KMS-11 (cell line): ENCODE data around the gene TREML4.

Experiments used
- H2AFZ ChIP-seq: fragments of 200-600 bp; sonication (generic); 2 replicates; pipeline ENCODE4 v1.6.1; 2016; ENCODE audit warnings: antibody characterized with exemption, mixed run types, low read depth
- H3K27ac ChIP-seq: fragments of 200-600 bp; sonication (generic); 2 replicates; pipeline ENCODE4 v1.6.1; 2016; ENCODE audit warnings: mild to moderate bottlenecking, mixed run types
- H3K27me3 ChIP-seq: fragments of 200-600 bp; sonication (generic); 2 replicates; pipeline ENCODE4 v1.6.1; 2017; ENCODE audit warnings: mild to moderate bottlenecking, low read depth, mixed run types, moderate library complexity; ENCODE audit not compliant: insufficient read depth
- H3K36me3 ChIP-seq: fragments of 200-600 bp; sonication (generic); 2 replicates; pipeline ENCODE4 v1.6.1; 2017; ENCODE audit warnings: mild to moderate bottlenecking, mixed run types; ENCODE audit not compliant: insufficient read depth
- H3K4me1 ChIP-seq: fragments of 200-600 bp; sonication (generic); 2 replicates; pipeline ENCODE4 v1.6.1; 2016; ENCODE audit warnings: mild to moderate bottlenecking, low read depth, mixed run types; ENCODE audit not compliant: poor library complexity, severe bottlenecking
- H3K4me2 ChIP-seq: fragments of 200-600 bp; sonication (generic); 2 replicates; pipeline ENCODE4 v1.7.0; 2016; ENCODE audit warnings: mild to moderate bottlenecking, mixed run types
- H3K4me3 ChIP-seq: fragments of 200-600 bp; sonication (generic); IDR thresholded peaks from 2 replicates; pipeline ENCODE4 v1.6.1; 2017; ENCODE audit warnings: low read depth, low read length, mixed read lengths; ENCODE audit not compliant: insufficient read depth
- H3K79me2 ChIP-seq: fragments of 200-600 bp; sonication (generic); 2 replicates; pipeline ENCODE4 v1.6.1; 2016; ENCODE audit warnings: low read depth, mixed run types; ENCODE audit not compliant: insufficient read depth
- H3K9ac ChIP-seq: fragments of 200-600 bp; sonication (generic); 2 replicates; pipeline ENCODE4 v1.6.1; 2016; ENCODE audit warnings: mild to moderate bottlenecking, mixed run types
- H4K20me1 ChIP-seq: fragments of 200-600 bp; sonication (generic); 2 replicates; pipeline ENCODE4 v1.6.1; 2016; ENCODE audit warnings: mild to moderate bottlenecking, mixed run types; ENCODE audit not compliant: insufficient read depth
- TF ChIP-seq, protein P1 (sequence below): fragments of 200-600 bp; sonication (generic); conservative IDR thresholded peaks from 2 replicates; pipeline ENCODE4 v1.6.1; 2017; ENCODE audit warnings: low read depth, mild to moderate bottlenecking, antibody characterized with exemption, low read length, moderate library complexity, mixed read lengths

Gene TREML4

DNA sequence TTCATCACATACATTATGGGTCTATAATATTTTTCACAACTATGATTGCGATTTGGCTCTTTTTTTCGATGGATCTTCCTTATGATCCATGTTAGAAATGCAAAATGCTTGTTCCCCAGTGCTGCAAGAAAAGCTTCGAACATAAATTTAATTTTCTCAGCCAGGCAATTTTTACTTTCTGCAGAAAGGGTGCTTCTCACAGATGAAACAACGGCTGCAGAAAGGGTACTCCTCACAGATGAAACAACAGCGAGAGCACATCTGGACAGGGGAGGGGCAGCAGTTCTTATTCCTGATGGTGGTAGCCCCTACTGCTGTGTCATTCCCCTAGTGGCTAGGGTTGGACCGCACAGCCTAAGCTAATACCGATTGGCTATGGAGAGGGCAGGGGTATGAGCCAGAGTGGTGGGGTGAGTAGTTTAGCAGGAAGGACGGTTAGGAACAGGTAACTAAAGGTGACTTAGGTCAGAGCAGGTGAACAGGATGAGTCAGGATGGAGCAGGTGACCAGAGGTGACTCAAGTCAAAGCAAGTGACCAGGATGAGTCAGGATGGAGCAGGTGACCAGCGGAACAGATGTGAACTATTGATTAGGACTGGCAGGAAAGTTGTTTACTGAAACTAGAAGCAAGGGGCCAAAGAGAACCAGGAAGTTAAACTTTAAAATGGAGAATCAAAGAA is 13.4 kb upstream of the TREML4 start:
- Histone ChIP-seq H3K4me1 (no peaks in the 10 kb centered on the region), H3K9ac (no peak overlapping the region), H3K27ac (no peak overlapping the region), H2AFZ (no peak overlapping the region), H3K4me2 (no peak overlapping the region), H3K36me3 (no peaks in the 10 kb centered on the region), H3K79me2 (no peaks in the 10 kb centered on the region), H3K4me3 (no peak overlapping the region), H4K20me1 (no peaks in the 10 kb centered on the region), H3K27me3 (no peaks in the 10 kb centered on the region)
- TF ChIP-seq, protein P1, sequence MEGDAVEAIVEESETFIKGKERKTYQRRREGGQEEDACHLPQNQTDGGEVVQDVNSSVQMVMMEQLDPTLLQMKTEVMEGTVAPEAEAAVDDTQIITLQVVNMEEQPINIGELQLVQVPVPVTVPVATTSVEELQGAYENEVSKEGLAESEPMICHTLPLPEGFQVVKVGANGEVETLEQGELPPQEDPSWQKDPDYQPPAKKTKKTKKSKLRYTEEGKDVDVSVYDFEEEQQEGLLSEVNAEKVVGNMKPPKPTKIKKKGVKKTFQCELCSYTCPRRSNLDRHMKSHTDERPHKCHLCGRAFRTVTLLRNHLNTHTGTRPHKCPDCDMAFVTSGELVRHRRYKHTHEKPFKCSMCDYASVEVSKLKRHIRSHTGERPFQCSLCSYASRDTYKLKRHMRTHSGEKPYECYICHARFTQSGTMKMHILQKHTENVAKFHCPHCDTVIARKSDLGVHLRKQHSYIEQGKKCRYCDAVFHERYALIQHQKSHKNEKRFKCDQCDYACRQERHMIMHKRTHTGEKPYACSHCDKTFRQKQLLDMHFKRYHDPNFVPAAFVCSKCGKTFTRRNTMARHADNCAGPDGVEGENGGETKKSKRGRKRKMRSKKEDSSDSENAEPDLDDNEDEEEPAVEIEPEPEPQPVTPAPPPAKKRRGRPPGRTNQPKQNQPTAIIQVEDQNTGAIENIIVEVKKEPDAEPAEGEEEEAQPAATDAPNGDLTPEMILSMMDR, result no peak

GRCh38 chr6:41215777-41216176 is 12.4 kb upstream of the TREML4 start:
- TF ChIP-seq, protein P1, result no peak

DNA sequence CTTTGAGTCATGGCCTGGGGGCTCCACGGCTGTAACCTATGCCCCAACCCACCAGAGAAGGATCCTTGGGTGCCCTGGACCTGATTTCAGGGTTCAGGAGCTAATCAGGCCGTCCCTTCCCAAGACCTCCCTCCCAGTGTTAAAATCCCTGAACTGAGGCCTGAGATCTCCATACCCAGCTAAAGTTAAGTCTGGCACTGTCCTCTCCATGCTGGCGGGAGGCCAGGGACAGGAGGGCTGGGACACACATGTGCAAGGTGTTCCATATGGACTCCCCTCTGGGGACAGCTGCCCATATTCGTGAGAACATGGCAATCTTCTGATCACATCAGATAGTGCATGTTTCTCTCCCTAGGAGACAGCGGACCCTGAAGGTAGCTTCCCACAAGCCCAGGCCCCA is 11.5 kb upstream of the TREML4 start:
- no peaks in the 10 kb centered on the region for H3K4me1 ChIP-seq
- H2AFZ ChIP-seq, result no peak overlapping the region
- no peak overlapping the region for H3K9ac ChIP-seq
- H3K4me2 ChIP-seq, result no peak overlapping the region
- no peak overlapping the region for H3K27ac ChIP-seq
- no peaks in the 10 kb centered on the region for H3K79me2 ChIP-seq
- no peak overlapping the region for H3K4me3 ChIP-seq
- H3K36me3 ChIP-seq, result no peaks in the 10 kb centered on the region
- H3K27me3 ChIP-seq, result no peaks in the 10 kb centered on the region
- H4K20me1 ChIP-seq, result no peaks in the 10 kb centered on the region
- TF ChIP-seq, protein P1, result no peak

More at GRCh38 chr6:41215777-41216176, 12.4 kb upstream of the TREML4 start:
- H3K36me3 ChIP-seq, result no peaks in the 10 kb centered on the region
- H3K4me3 ChIP-seq, result no peak overlapping the region
- H4K20me1 ChIP-seq, result no peaks in the 10 kb centered on the region
- H3K79me2 ChIP-seq, result no peaks in the 10 kb centered on the region
- H2AFZ ChIP-seq, result no peak overlapping the region
- H3K27ac ChIP-seq, result no peak overlapping the region
- H3K9ac ChIP-seq, result no peak overlapping the region
- no peaks in the 10 kb centered on the region for H3K4me1 ChIP-seq
- no peaks in the 10 kb centered on the region for H3K27me3 ChIP-seq
- H3K4me2 ChIP-seq, result no peak overlapping the region

- no peak overlapping the region for H3K4me2 ChIP-seq
- no peaks in the 10 kb centered on the region for H4K20me1 ChIP-seq
- no peaks in the 10 kb centered on the region for H3K4me1 ChIP-seq
- no peaks in the 10 kb centered on the region for H3K79me2 ChIP-seq
- no peak overlapping the region for H3K27ac ChIP-seq
- H3K9ac ChIP-seq, result no peak overlapping the region
- TF ChIP-seq, protein P1, result no peak
- no peak overlapping the region for H2AFZ ChIP-seq
- no peak overlapping the region for H3K4me3 ChIP-seq
- no peaks in the 10 kb centered on the region for H3K36me3 ChIP-seq
- H3K27me3 ChIP-seq, result no peaks in the 10 kb centered on the region
These were observed 6.1 kb upstream of the TREML4 start for GRCh38 chr6:41222045-41222444.
